Stimulated activated effector memory CD8-positive, alpha-beta T cell treated with anti-CD3 and anti-CD28 coated beads, Interleukin-12 subunit alpha, Interleukin-12 subunit beta, amount 100 ng/mL, for 72 hours (primary cell): Measurements from ENCODE around the gene RUNX2.

Experiments
- ATAC-seq: fragments of 150-1000 bp; cut with Tn5 transposase; 2 replicates; pipeline ENCODE4 v1.10.0; 2021
- DNase-seq, 2 donors: peaks; one replicate each; pipeline ENCODE4 v3.0.0; 2021 to 2022; ENCODE audit warnings: low spot score in 2 of 2
- H3K27ac Mint-ChIP-seq: one replicate; pipeline ENCODE4 v1.8.0; 2022; ENCODE audit warnings: mild to moderate bottlenecking, mixed read lengths
- H3K36me3 Mint-ChIP-seq: one replicate; pipeline ENCODE4 v1.8.0; 2022; ENCODE audit warnings: mild to moderate bottlenecking, mixed read lengths
- H3K4me1 Mint-ChIP-seq: one replicate; pipeline ENCODE4 v1.8.0; 2022; ENCODE audit warnings: mixed read lengths
- H3K4me3 Mint-ChIP-seq: one replicate; pipeline ENCODE4 v1.8.0; 2022; ENCODE audit warnings: mild to moderate bottlenecking, mixed read lengths
- H3K9me3 Mint-ChIP-seq: one replicate; pipeline ENCODE4 v1.8.0; 2022; ENCODE audit warnings: mixed read lengths

RUNX2 gene

GRCh38 chr6:45483501-45483900, 155.4 kb downstream of the RUNX2 start:
- Mint-ChIP-seq H3K27ac (no peak overlapping the region), H3K4me1 (peaks cover 58% of the 10 kb centered on the region), H3K4me3 (no peak overlapping the region), H3K9me3 (no peaks in the 10 kb centered on the region), H3K36me3 (peaks cover 52% of the 10 kb centered on the region)
- DNase-seq = no peak
- ATAC-seq = no peak

- no peak for DNase-seq
These were observed 158.6 kb downstream of the RUNX2 start for GRCh38 chr6:45486736-45487135.

GRCh38 chr6:45487645-45488044, 159.5 kb downstream of the RUNX2 start:
- no peak for DNase-seq
- Mint-ChIP-seq H3K4me3 (no peak overlapping the region), H3K27ac (no peak overlapping the region), H3K36me3 (peaks cover 48% of the 10 kb centered on the region), H3K4me1 (peaks cover 70% of the 10 kb centered on the region), H3K9me3 (no peaks in the 10 kb centered on the region)
- no peak for ATAC-seq

More at GRCh38 chr6:45486736-45487135, 158.6 kb downstream of the RUNX2 start:
- peak; percentile 97 for ATAC-seq
- Mint-ChIP-seq H3K4me3 (peak overlapping the region; percentile 20), H3K36me3 (peaks cover 44% of the 10 kb centered on the region), H3K27ac (peak overlapping the region; percentile 27), H3K4me1 (peaks cover 70% of the 10 kb centered on the region), H3K9me3 (no peaks in the 10 kb centered on the region)

GRCh38 chr6:45488269-45488668, 160.1 kb downstream of the RUNX2 start:
- Mint-ChIP-seq H3K4me1 (peaks cover 70% of the 10 kb centered on the region), H3K9me3 (no peaks in the 10 kb centered on the region), H3K36me3 (peaks cover 48% of the 10 kb centered on the region), H3K27ac (no peak overlapping the region), H3K4me3 (no peak overlapping the region)
- no peak for DNase-seq
- ATAC-seq = no peak

- Mint-ChIP-seq H3K4me3 (no peak overlapping the region), H3K9me3 (no peaks in the 10 kb centered on the region), H3K36me3 (peaks cover 48% of the 10 kb centered on the region), H3K27ac (no peak overlapping the region), H3K4me1 (peaks cover 67% of the 10 kb centered on the region)
- DNase-seq = no peak
- peak; percentile 63 for ATAC-seq
These were observed 160.8 kb downstream of the RUNX2 start for GRCh38 chr6:45488889-45489288.

- no peak overlapping the region for H3K27ac Mint-ChIP-seq
- H3K9me3 Mint-ChIP-seq = no peaks in the 10 kb centered on the region
- H3K4me3 Mint-ChIP-seq = no peak overlapping the region
- peaks cover 71% of the 10 kb centered on the region for H3K4me1 Mint-ChIP-seq
- ATAC-seq = no peak
- H3K36me3 Mint-ChIP-seq = peaks cover 65% of the 10 kb centered on the region
- no peak for DNase-seq
These were observed 163.1 kb downstream of the RUNX2 start for GRCh38 chr6:45491048-45491735.

GRCh38 chr6:45491874-45492273, 163.7 kb downstream of the RUNX2 start:
- Mint-ChIP-seq H3K9me3 (no peaks in the 10 kb centered on the region), H3K4me1 (peaks cover 72% of the 10 kb centered on the region), H3K4me3 (no peak overlapping the region), H3K36me3 (peaks cover 66% of the 10 kb centered on the region), H3K27ac (no peak overlapping the region)
- ATAC-seq = no peak
- no peak for DNase-seq

- DNase-seq (no peak), ATAC-seq (no peak)
- H3K36me3 Mint-ChIP-seq = peaks cover 76% of the 10 kb centered on the region
- H3K9me3 Mint-ChIP-seq = no peaks in the 10 kb centered on the region
- peaks cover 67% of the 10 kb centered on the region for H3K4me1 Mint-ChIP-seq
- H3K27ac Mint-ChIP-seq = peak overlapping the region; percentile 75
- H3K4me3 Mint-ChIP-seq = no peak overlapping the region
These were observed 165.6 kb downstream of the RUNX2 start for GRCh38 chr6:45493761-45494160.

- H3K4me1 Mint-ChIP-seq = peaks cover 62% of the 10 kb centered on the region
- no peaks in the 10 kb centered on the region for H3K9me3 Mint-ChIP-seq
- peak overlapping the region; percentile 75 for H3K27ac Mint-ChIP-seq
- H3K4me3 Mint-ChIP-seq = no peak overlapping the region
- DNase-seq (no peak), ATAC-seq (peak; percentile 87)
- peaks cover 79% of the 10 kb centered on the region for H3K36me3 Mint-ChIP-seq
These were observed 166.4 kb downstream of the RUNX2 start for GRCh38 chr6:45494416-45495135.

- H3K9me3 Mint-ChIP-seq = no peaks in the 10 kb centered on the region
- ATAC-seq (no peak), DNase-seq (no peak)
- no peak overlapping the region for H3K4me3 Mint-ChIP-seq
- peak overlapping the region; percentile 75 for H3K27ac Mint-ChIP-seq
- H3K36me3 Mint-ChIP-seq = peaks cover 84% of the 10 kb centered on the region
- H3K4me1 Mint-ChIP-seq = peaks cover 60% of the 10 kb centered on the region
These were observed 167.4 kb downstream of the RUNX2 start for GRCh38 chr6:45495429-45496084.

GRCh38 chr6:45496085-45496433, 167.9 kb downstream of the RUNX2 start:
- H3K36me3 Mint-ChIP-seq = peaks cover 83% of the 10 kb centered on the region
- no peaks in the 10 kb centered on the region for H3K9me3 Mint-ChIP-seq
- no peak overlapping the region for H3K4me3 Mint-ChIP-seq
- ATAC-seq (no peak), DNase-seq (no peak)
- H3K27ac Mint-ChIP-seq = peak overlapping the region; percentile 75
- H3K4me1 Mint-ChIP-seq = peaks cover 60% of the 10 kb centered on the region

- Mint-ChIP-seq H3K27ac (peak overlapping the region; percentile 15), H3K36me3 (peaks cover 79% of the 10 kb centered on the region), H3K4me1 (peaks cover 72% of the 10 kb centered on the region), H3K4me3 (no peak overlapping the region), H3K9me3 (no peaks in the 10 kb centered on the region)
- DNase-seq (no peak), ATAC-seq (no peak)
These were observed 170.5 kb downstream of the RUNX2 start for GRCh38 chr6:45498591-45498990.

GRCh38 chr6:45500924-45501816, 173.0 kb downstream of the RUNX2 start:
- Mint-ChIP-seq H3K4me1 (peaks cover 69% of the 10 kb centered on the region), H3K4me3 (no peak overlapping the region), H3K36me3 (peaks cover 72% of the 10 kb centered on the region), H3K9me3 (no peaks in the 10 kb centered on the region), H3K27ac (peak overlapping the region; percentile 45)
- no peak for ATAC-seq
- no peak for DNase-seq

- ATAC-seq = no peak
- H3K4me1 Mint-ChIP-seq = peaks cover 60% of the 10 kb centered on the region
- H3K27ac Mint-ChIP-seq = peak overlapping the region; percentile 58
These were observed 174.3 kb downstream of the RUNX2 start for GRCh38 chr6:45502456-45502855.

GRCh38 chr6:45504947-45505346, 176.8 kb downstream of the RUNX2 start:
- no peaks in the 10 kb centered on the region for H3K9me3 Mint-ChIP-seq
- peaks cover 49% of the 10 kb centered on the region for H3K4me1 Mint-ChIP-seq
- H3K36me3 Mint-ChIP-seq = peaks cover 83% of the 10 kb centered on the region
- DNase-seq = no peak
- no peak overlapping the region for H3K4me3 Mint-ChIP-seq
- ATAC-seq = no peak
- peak overlapping the region; percentile 58 for H3K27ac Mint-ChIP-seq

More at GRCh38 chr6:45502456-45502855, 174.3 kb downstream of the RUNX2 start:
- H3K9me3 Mint-ChIP-seq = no peaks in the 10 kb centered on the region
- H3K36me3 Mint-ChIP-seq = peaks cover 73% of the 10 kb centered on the region
- H3K4me3 Mint-ChIP-seq = no peak overlapping the region
- no peak for DNase-seq
